NK-92 treated with Interleukin-12 subunit alpha and Interleukin-12 subunit beta, amount 100 ng/mL, for 24 hours (cell line): ENCODE data around the gene KLHL34.

Source experiments
- DNase-seq: peaks from one replicate; lab custom pipeline; 2025; lab: John Stamatoyannopoulos, UW

KLHL34 gene

GRCh38 chrX:21655901-21656586 lies 2.1 kb downstream of the KLHL34 start:
- no peak for DNase-seq

GRCh38 chrX:21645886-21646285 lies 12.2 kb downstream of the KLHL34 start:
- no peak for DNase-seq

- no peak for DNase-seq
These were observed 12.7 kb downstream of the KLHL34 start for GRCh38 chrX:21645431-21645830.

- no peak for DNase-seq
These were observed 18.4 kb downstream of the KLHL34 start for GRCh38 chrX:21639775-21640174.

GRCh38 chrX:21638311-21638710 lies 19.8 kb downstream of the KLHL34 start:
- DNase-seq = no peak

GRCh38 chrX:21632027-21632426 lies 26.1 kb downstream of the KLHL34 start:
- DNase-seq = no peak

- no peak for DNase-seq
These were observed 34.2 kb downstream of the KLHL34 start for GRCh38 chrX:21623778-21624501.

- no peak for DNase-seq
These were observed 37.9 kb downstream of the KLHL34 start for GRCh38 chrX:21620234-21620633.

- no peak for DNase-seq
These were observed 41.7 kb downstream of the KLHL34 start for GRCh38 chrX:21616386-21616785.

- no peak for DNase-seq
These were observed 46.0 kb downstream of the KLHL34 start for GRCh38 chrX:21612154-21612553.

GRCh38 chrX:21610168-21610567 lies 48.0 kb downstream of the KLHL34 start:
- no peak for DNase-seq

- no peak for DNase-seq
These were observed 52.1 kb downstream of the KLHL34 start for GRCh38 chrX:21606002-21606401.
